Gastrocnemius medialis (tissue), 4 donors: ENCODE measurements around the gene MFAP2.

Experiments used
- CTCF ChIP-seq, 5 experiments: fragments of 450-650 bp in 3 of 5; fragments of 200-600 bp in 2 of 5; sonication (generic) in 2 of 5; IDR thresholded peaks in 4 of 5; conservative IDR thresholded peaks in 1 of 5; 1 replicate in 4 of 5; 2 replicates in 1 of 5; pipeline ENCODE4 v1.5.1; 2016 to 2019; ENCODE audit warnings: antibody characterized with exemption in 5 of 5, mild to moderate bottlenecking in 3 of 5, moderate library complexity in 3 of 5
- POLR2A ChIP-seq, 2 donors: fragments of 450-650 bp; IDR thresholded peaks; one replicate each; pipeline ENCODE4 v1.6.1; 2017; ENCODE audit warnings: antibody characterized with exemption in 2 of 2, mild to moderate bottlenecking in 2 of 2, moderate library complexity in 2 of 2

- TF ChIP-seq CTCF (IDR thresholded peaks at IDR 0.05 in 4 of 5, conservative IDR thresholded peaks at IDR 0.05 in 1 of 5) (no peak), POLR2A (IDR thresholded peaks at IDR 0.05) (no peak)
These were observed 4.6 kb downstream of the MFAP2 start for GRCh38 chr1:16975838-16976237.
